Suprapubic skin (tissue), 4 donors: ENCODE measurements around the gene CELSR2. TPM values are rescaled to one million over a fixed set of nuclear protein-coding genes. Genes with fewer than 3 reads are reported as not detected.

ENCODE experiments used
- DNase-seq, 2 donors: peaks; one replicate each; pipeline ENCODE4 v3.0.0-alpha.2; 2019; ENCODE audit warnings: low spot score in 2 of 2
- H3K27ac ChIP-seq: fragments of 200-600 bp; sonication (generic); one replicate; pipeline ENCODE4 v1.5.1; 2019
- H3K27me3 ChIP-seq: fragments of 200-600 bp; sonication (generic); one replicate; pipeline ENCODE4 v1.5.1; 2019
- H3K36me3 ChIP-seq: fragments of 200-600 bp; sonication (generic); one replicate; pipeline ENCODE4 v1.5.1; 2019
- H3K4me1 ChIP-seq: fragments of 200-600 bp; sonication (generic); one replicate; pipeline ENCODE4 v1.5.1; 2019
- H3K4me3 ChIP-seq: fragments of 200-600 bp; sonication (generic); one replicate; pipeline ENCODE4 v1.5.1; 2019; ENCODE audit warnings: mild to moderate bottlenecking
- H3K9me3 ChIP-seq: fragments of 200-600 bp; sonication (generic); one replicate; pipeline ENCODE4 v1.5.1; 2019
- EP300 ChIP-seq: sonication (generic); formaldehyde crosslinking; IDR thresholded peaks from one replicate; pipeline ENCODE4 v1.6.1; 2017; ENCODE audit warnings: antibody characterized with exemption
- POLR2A ChIP-seq, 2 donors: fragments of 450-650 bp; IDR thresholded peaks; one replicate each; pipeline ENCODE4 v1.6.1; 2017; ENCODE audit warnings: antibody characterized with exemption in 2 of 2, mild to moderate bottlenecking in 2 of 2, moderate library complexity in 2 of 2
- POLR2AphosphoS5 ChIP-seq, 3 donors: sonication (generic); formaldehyde crosslinking; IDR thresholded peaks; one replicate each; pipeline ENCODE4 v1.6.1; 2017; ENCODE audit warnings: antibody characterized with exemption in 3 of 3
- WGBS: methylation state at CpG from one replicate; pipeline ENCODE4 v1.1.5; 2018; 5-methylcytosine and 5-hydroxymethylcytosine counted together
- total RNA-seq, 4 donors: library from RNA; depleted of rRNA; stranded (reverse); fragments of >200 nt; gene quantifications; one replicate each; pipeline ENCODE4 v1.1.0, GENCODE V29; 2016
- TF ChIP-seq, protein P1 (sequence below), 2 donors: fragments of 200-600 bp in 1 of 2; fragments of 450-650 bp in 1 of 2; sonication (generic) in 1 of 2; IDR thresholded peaks; one replicate each; pipeline ENCODE4 v1.5.1; 2016 to 2019; ENCODE audit warnings: antibody characterized with exemption in 2 of 2, mild to moderate bottlenecking in 1 of 2, moderate library complexity in 1 of 2

CELSR2 gene
- total RNA-seq, 4 donors from 2014 or later = 106 to 145 (median 129) TPM

- no peak for DNase-seq
- Histone ChIP-seq H3K27ac (no peak overlapping the region), H3K36me3 (no peaks in the 10 kb centered on the region), H3K4me3 (no peak overlapping the region), H3K4me1 (peaks cover 21% of the 10 kb centered on the region), H3K9me3 (no peaks in the 10 kb centered on the region), H3K27me3 (no peaks in the 10 kb centered on the region)
- WGBS = 68% methylated on average over 2 of the region's 2 CpGs
- TF ChIP-seq EP300 (no peak), POLR2AphosphoS5 (IDR thresholded peaks at IDR 0.05) (no peak), POLR2A (IDR thresholded peaks at IDR 0.05) (no peak)
- TF ChIP-seq, protein P1, sequence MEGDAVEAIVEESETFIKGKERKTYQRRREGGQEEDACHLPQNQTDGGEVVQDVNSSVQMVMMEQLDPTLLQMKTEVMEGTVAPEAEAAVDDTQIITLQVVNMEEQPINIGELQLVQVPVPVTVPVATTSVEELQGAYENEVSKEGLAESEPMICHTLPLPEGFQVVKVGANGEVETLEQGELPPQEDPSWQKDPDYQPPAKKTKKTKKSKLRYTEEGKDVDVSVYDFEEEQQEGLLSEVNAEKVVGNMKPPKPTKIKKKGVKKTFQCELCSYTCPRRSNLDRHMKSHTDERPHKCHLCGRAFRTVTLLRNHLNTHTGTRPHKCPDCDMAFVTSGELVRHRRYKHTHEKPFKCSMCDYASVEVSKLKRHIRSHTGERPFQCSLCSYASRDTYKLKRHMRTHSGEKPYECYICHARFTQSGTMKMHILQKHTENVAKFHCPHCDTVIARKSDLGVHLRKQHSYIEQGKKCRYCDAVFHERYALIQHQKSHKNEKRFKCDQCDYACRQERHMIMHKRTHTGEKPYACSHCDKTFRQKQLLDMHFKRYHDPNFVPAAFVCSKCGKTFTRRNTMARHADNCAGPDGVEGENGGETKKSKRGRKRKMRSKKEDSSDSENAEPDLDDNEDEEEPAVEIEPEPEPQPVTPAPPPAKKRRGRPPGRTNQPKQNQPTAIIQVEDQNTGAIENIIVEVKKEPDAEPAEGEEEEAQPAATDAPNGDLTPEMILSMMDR (IDR thresholded peaks at IDR 0.05) = no peak
These were observed 43.0 kb upstream of the CELSR2 start for GRCh38 chr1:109206339-109206738.

DNA sequence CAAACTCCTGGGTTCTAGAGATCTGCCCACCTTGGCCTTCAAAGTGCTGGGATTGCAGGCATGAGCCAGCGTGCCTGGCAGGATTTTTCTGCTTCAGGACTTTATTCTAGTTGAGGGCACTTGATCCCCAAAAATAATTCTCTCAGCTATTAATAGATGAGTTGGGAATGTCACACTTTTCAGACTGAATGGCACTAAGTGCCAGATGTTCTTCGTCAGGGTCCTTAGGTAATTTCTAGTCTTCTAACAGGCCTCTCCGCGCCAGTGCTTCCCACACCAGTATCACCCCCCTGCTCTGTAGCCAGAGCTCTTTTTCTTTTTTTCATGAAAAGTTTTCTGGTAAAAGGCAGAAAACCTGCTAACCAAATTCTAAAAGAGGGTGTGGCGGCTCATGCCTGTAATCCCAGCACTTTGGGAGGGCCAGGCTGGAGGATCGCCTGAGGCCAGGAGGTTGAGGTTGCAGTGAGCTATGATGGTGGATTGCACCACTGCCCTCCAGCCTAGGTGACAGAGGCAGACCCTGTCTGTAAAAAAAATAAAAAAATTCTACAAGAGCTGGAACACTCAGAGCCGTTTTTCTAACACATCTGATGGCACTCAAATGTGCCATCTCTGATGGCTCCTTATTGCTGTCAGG, 41.8 kb upstream of the CELSR2 start:
- no peak for DNase-seq
- H3K4me1 ChIP-seq = peaks cover 21% of the 10 kb centered on the region
- 79% methylated on average over 7 of the region's 7 CpGs for WGBS
- H3K27ac ChIP-seq = no peak overlapping the region
- H3K4me3 ChIP-seq = no peak overlapping the region
- no peak for TF ChIP-seq EP300
- no peak for TF ChIP-seq POLR2A (IDR thresholded peaks at IDR 0.05)
- TF ChIP-seq POLR2AphosphoS5 (IDR thresholded peaks at IDR 0.05) = no peak
- TF ChIP-seq, protein P1 (IDR thresholded peaks at IDR 0.05) = no peak
- no peaks in the 10 kb centered on the region for H3K36me3 ChIP-seq
- no peaks in the 10 kb centered on the region for H3K27me3 ChIP-seq
- H3K9me3 ChIP-seq = no peaks in the 10 kb centered on the region

- 78% methylated on average over 7 of the region's 7 CpGs for WGBS
- Histone ChIP-seq H3K27ac (no peak overlapping the region), H3K9me3 (no peaks in the 10 kb centered on the region), H3K4me1 (peaks cover 25% of the 10 kb centered on the region), H3K4me3 (no peak overlapping the region), H3K36me3 (no peaks in the 10 kb centered on the region), H3K27me3 (no peaks in the 10 kb centered on the region)
- DNase-seq = no peak
- no peak for TF ChIP-seq EP300
- TF ChIP-seq POLR2A (IDR thresholded peaks at IDR 0.05) = no peak
- TF ChIP-seq, protein P1 (IDR thresholded peaks at IDR 0.05) = no peak
- TF ChIP-seq POLR2AphosphoS5 (IDR thresholded peaks at IDR 0.05) = no peak
These were observed 40.9 kb upstream of the CELSR2 start for GRCh38 chr1:109208394-109208793.

DNA sequence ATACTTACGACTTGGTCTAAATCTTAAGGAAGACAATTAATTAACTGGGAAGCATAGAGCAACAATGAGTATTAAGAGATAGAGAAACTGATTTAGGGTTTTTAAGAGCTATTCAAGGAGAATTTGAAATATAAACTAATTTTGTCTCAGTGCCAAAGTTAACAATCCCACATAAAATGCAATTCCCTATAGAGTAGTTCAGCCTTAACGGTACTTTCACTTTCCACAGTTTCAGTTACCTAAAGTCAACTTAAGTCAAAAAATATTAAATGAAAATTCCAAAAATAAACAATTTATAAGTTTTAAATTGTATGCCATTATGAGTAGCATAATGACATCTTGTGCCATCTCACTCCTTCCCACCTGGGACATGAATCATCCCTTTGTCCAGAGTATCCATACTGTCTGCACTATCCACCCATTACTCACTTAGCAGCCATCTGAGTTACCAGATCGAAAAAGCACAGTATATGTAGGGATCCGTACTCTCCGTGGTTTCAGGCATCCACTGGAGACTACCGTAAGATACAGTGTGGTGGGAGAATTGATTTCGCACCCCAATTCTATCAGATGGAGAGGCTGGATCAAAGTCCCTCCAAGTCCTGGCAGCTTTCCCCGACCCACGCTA, 40.4 kb upstream of the CELSR2 start:
- 64% methylated on average over 9 of the region's 9 CpGs for WGBS
- H3K27ac ChIP-seq = peak overlapping the region; percentile 67
- TF ChIP-seq EP300 (no peak), POLR2AphosphoS5 (IDR thresholded peaks at IDR 0.05) (no peak), POLR2A (IDR thresholded peaks at IDR 0.05) (no peak)
- TF ChIP-seq, protein P1 (IDR thresholded peaks at IDR 0.05) = no peak
- H3K4me3 ChIP-seq = no peak overlapping the region
- no peaks in the 10 kb centered on the region for H3K36me3 ChIP-seq
- H3K4me1 ChIP-seq = peaks cover 29% of the 10 kb centered on the region
- H3K9me3 ChIP-seq = no peaks in the 10 kb centered on the region
- no peak for DNase-seq
- H3K27me3 ChIP-seq = no peaks in the 10 kb centered on the region

DNA sequence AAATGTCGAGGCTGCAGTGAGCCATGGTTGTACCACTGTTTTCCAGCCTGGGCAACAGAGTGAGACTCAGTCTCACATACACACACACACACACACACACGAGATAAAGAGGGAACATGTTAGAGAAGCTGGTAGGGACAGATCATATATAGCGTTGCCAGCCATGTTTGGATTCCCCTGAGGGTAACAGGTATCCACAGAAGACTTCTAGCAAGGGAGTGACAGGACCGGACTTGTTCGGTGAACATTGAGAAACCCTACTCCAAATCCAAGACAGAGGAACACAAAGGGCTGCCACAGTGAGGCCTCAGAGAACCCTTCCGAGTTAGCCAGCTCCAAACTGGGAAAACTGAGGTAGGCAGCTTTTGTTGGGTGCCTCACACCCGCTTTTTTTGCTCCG, 39.3 kb upstream of the CELSR2 start:
- 60% methylated on average over 8 of the region's 8 CpGs for WGBS
- H3K4me1 ChIP-seq = peaks cover 33% of the 10 kb centered on the region

More for the DNA sequence above, 39.3 kb upstream of the CELSR2 start:
- Histone ChIP-seq H3K36me3 (no peaks in the 10 kb centered on the region), H3K9me3 (no peaks in the 10 kb centered on the region), H3K27ac (peak overlapping the region; percentile 67), H3K4me3 (no peak overlapping the region), H3K27me3 (no peaks in the 10 kb centered on the region)
- no peak for DNase-seq
- TF ChIP-seq POLR2A (IDR thresholded peaks at IDR 0.05) = no peak
- no peak for TF ChIP-seq EP300
- TF ChIP-seq, protein P1 (IDR thresholded peaks at IDR 0.05) = no peak
- no peak for TF ChIP-seq POLR2AphosphoS5 (IDR thresholded peaks at IDR 0.05)
